H1 (cell line): ENCODE data around the gene FAM186B.

Experiments used
- CEBPB ChIP-seq: IDR thresholded peaks from 2 replicates; pipeline ENCODE4 v1.6.1; 2012; ENCODE audit warnings: low read depth, low read length
- CHD1 ChIP-seq: IDR thresholded peaks from 2 replicates; pipeline ENCODE4 v1.6.1; 2012; ENCODE audit warnings: low read depth, low read length, improper control_type of control experiment
- EZH2 ChIP-seq: fragments of 200-600 bp; sonication (generic); IDR thresholded peaks from 2 replicates; pipeline ENCODE4 v1.7.1; 2012; ENCODE audit warnings: low read depth, mild to moderate bottlenecking, moderate library complexity, low read length, inconsistent platforms; ENCODE audit not compliant: severe bottlenecking
- GTF2F1 ChIP-seq: IDR thresholded peaks from 2 replicates; pipeline ENCODE4 v1.6.1; 2012; ENCODE audit warnings: low read depth, low read length, improper control_type of control experiment, borderline replicate concordance
- POLR2A ChIP-seq, 2 experiments: IDR thresholded peaks; 1 replicate in 1 of 2; 2 replicates in 1 of 2; pipeline ENCODE4 v1.6.1; 2011; ENCODE audit warnings: low read depth in 2 of 2, low read length in 2 of 2, mild to moderate bottlenecking in 2 of 2; ENCODE audit errors: control extremely low read depth in 1 of 2
- RAD21 ChIP-seq, 2 experiments: IDR thresholded peaks in 1 of 2; conservative IDR thresholded peaks in 1 of 2; 2 replicates each; pipeline ENCODE4 v1.6.1; 2011; ENCODE audit warnings: low read depth in 2 of 2, low read length in 2 of 2, improper control_type of control experiment in 1 of 2, inconsistent platforms in 1 of 2, mild to moderate bottlenecking in 1 of 2, moderate library complexity in 1 of 2
- TF ChIP-seq, protein P1 (sequence below), 3 experiments: IDR thresholded peaks; 1 replicate in 2 of 3; 2 replicates in 1 of 3; pipeline versions ENCODE4 v1.5.1 to v1.6.1; 2011; ENCODE audit warnings: low read length in 3 of 3, mild to moderate bottlenecking in 3 of 3, inconsistent platforms in 2 of 3, low read depth in 1 of 3, moderate library complexity in 1 of 3; ENCODE audit not compliant: insufficient read depth in 1 of 3; ENCODE audit errors: control extremely low read depth in 1 of 3

DNA sequence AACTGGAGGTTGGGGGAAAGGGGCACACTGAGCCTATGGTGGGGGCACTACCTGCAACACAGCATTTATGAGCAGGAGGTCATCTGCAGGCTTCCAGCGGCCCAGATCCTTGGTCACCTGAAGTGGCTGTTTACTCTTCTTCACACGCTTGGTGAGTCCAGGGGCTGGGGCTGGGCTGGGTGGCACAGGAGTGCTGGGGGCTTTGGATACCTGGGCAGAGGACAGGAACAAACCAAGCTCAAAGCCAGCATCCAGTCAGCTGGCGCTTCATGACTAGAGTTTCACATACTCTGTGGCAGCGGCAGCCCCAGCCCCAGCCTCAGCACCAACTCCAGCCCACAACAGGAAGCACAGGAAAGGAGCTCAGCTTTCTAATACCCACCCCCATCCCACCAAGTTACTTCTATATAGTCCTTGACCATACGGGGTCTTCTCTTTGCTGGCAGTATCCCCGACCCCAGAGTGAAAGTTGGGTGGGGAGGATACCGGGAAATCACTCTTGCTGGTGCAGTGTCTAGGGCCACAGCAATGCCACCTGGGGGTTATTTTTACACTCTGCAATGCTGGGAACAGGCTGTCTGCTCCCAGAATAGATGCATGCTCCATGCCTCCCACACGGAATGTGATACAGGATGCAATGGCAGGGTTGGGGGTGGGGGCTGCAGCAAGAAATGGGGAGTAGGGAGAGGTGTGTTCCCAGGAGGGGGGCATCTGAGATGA lies 40.6 kb downstream of the FAM186B start:
- TF ChIP-seq, protein P1, sequence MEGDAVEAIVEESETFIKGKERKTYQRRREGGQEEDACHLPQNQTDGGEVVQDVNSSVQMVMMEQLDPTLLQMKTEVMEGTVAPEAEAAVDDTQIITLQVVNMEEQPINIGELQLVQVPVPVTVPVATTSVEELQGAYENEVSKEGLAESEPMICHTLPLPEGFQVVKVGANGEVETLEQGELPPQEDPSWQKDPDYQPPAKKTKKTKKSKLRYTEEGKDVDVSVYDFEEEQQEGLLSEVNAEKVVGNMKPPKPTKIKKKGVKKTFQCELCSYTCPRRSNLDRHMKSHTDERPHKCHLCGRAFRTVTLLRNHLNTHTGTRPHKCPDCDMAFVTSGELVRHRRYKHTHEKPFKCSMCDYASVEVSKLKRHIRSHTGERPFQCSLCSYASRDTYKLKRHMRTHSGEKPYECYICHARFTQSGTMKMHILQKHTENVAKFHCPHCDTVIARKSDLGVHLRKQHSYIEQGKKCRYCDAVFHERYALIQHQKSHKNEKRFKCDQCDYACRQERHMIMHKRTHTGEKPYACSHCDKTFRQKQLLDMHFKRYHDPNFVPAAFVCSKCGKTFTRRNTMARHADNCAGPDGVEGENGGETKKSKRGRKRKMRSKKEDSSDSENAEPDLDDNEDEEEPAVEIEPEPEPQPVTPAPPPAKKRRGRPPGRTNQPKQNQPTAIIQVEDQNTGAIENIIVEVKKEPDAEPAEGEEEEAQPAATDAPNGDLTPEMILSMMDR (IDR thresholded peaks at IDR 0.05; ENCODE audit: control extremely low read depth in 1 of 3, insufficient read depth in 1 of 3, low read depth in 1 of 3, low read length in 3 of 3) = no peak
- TF ChIP-seq CEBPB (no peak), GTF2F1 (no peak), POLR2A (IDR thresholded peaks at IDR 0.05; ENCODE audit: control extremely low read depth in 1 of 2, low read depth in 2 of 2, low read length in 2 of 2) (no peak), CHD1 (no peak), EZH2 (no peak), RAD21 (IDR thresholded peaks at IDR 0.05 in 1 of 2, conservative IDR thresholded peaks at IDR 0.05 in 1 of 2; ENCODE audit: low read depth in 2 of 2, low read length in 2 of 2) (no peak)
